ENCODE measurements around the gene POU6F2.

DNA sequence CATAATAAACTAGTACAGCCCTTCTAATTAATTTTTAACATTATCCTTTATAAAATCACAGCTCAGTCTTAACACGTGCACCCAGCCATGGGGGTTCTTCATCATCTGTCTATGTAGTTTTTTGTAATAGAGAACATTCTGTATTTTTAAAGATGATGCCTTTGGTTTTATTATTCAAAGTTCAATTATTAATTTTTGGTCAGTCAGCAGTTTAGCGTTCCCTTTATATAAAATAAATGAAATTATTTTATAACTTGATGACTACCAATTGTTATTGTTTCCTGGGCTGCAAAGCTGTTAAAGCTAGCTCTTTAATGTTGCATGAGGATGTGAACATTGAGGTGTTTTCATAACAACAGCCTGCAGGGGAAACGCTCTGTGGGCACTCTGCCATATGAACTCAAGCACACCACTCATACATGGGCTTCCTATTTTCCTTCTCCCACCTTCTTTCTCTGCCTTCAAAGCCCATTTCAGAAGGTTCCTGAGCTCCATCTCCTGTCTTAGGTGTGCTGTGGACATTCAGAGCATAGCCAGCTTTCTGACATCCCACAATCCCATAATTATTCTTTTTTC lies 416.5 kb downstream of the POU6F2 start:
- TF ChIP-seq EZH2 (IDR thresholded peaks at IDR 0.05): no peak
- TF ChIP-seq ZFX (IDR thresholded peaks at IDR 0.05): no peak
